GM21360 (cell line): ENCODE measurements around the gene ELK4.

Source experiments
- ATAC-seq: cut with Tn5 transposase; IDR thresholded peaks from one replicate; pipeline ENCODE4 v1.9.1; 2021; ENCODE audit warnings: mild to moderate bottlenecking, moderate library complexity; ENCODE audit not compliant: unreplicated experiment

The ELK4 gene

GRCh38 chr1:205630241-205630640, 1.6 kb downstream of the ELK4 start:
- ATAC-seq, result no peak

- ATAC-seq, result no peak
These were observed 2.1 kb downstream of the ELK4 start for GRCh38 chr1:205629751-205630150.

GRCh38 chr1:205627956-205628355, 3.9 kb downstream of the ELK4 start:
- no peak for ATAC-seq

GRCh38 chr1:205626216-205626615, 5.6 kb downstream of the ELK4 start:
- no peak for ATAC-seq

- ATAC-seq, result no peak
These were observed 8.2 kb downstream of the ELK4 start for GRCh38 chr1:205623646-205624045.

GRCh38 chr1:205620269-205620668, 11.5 kb downstream of the ELK4 start:
- ATAC-seq, result no peak

GRCh38 chr1:205619376-205619775, 12.4 kb downstream of the ELK4 start:
- no peak for ATAC-seq

GRCh38 chr1:205616563-205617293, 15.1 kb downstream of the ELK4 start:
- ATAC-seq, result no peak

GRCh38 chr1:205615789-205616188, 16.0 kb downstream of the ELK4 start:
- ATAC-seq, result no peak

- ATAC-seq, result no peak
These were observed 17.9 kb downstream of the ELK4 start for GRCh38 chr1:205613854-205614412.

GRCh38 chr1:205612556-205612955, 19.3 kb downstream of the ELK4 start:
- ATAC-seq, result no peak

GRCh38 chr1:205612104-205612503, 19.7 kb downstream of the ELK4 start:
- ATAC-seq, result no peak

GRCh38 chr1:205610901-205611466, 20.8 kb downstream of the ELK4 start:
- ATAC-seq, result no peak

GRCh38 chr1:205610036-205610435, 21.8 kb downstream of the ELK4 start:
- no peak for ATAC-seq

- ATAC-seq, result no peak
These were observed 26.8 kb downstream of the ELK4 start for GRCh38 chr1:205604825-205605505.

- ATAC-seq, result no peak
These were observed 27.8 kb downstream of the ELK4 start for GRCh38 chr1:205604059-205604458.

- ATAC-seq, result no peak
These were observed 30.6 kb downstream of the ELK4 start for GRCh38 chr1:205601205-205601604.

- no peak for ATAC-seq
These were observed 31.7 kb downstream of the ELK4 start for GRCh38 chr1:205600085-205600484.

GRCh38 chr1:205599669-205600042, 32.2 kb downstream of the ELK4 start:
- ATAC-seq, result no peak

- no peak for ATAC-seq
These were observed 32.8 kb downstream of the ELK4 start for GRCh38 chr1:205598841-205599668.

- ATAC-seq, result no peak
These were observed 34.0 kb downstream of the ELK4 start for GRCh38 chr1:205597691-205598314.
